HG03442 (cell line): ENCODE data around the gene MRPL50.
"Not testable (repeated sequence)": the region's sequence is repeated elsewhere in the genome, so short reads cannot be mapped to it uniquely, and the experiment has no call there.

Experiments
- ATAC-seq: cut with Tn5 transposase; IDR thresholded peaks from one replicate; pipeline ENCODE4 v1.9.1; 2021; ENCODE audit warnings: mild to moderate bottlenecking, moderate library complexity; ENCODE audit not compliant: unreplicated experiment

Gene MRPL50

GRCh38 chr9:101418518-101419430, 20.4 kb upstream of the MRPL50 start:
- no peak for ATAC-seq

DNA sequence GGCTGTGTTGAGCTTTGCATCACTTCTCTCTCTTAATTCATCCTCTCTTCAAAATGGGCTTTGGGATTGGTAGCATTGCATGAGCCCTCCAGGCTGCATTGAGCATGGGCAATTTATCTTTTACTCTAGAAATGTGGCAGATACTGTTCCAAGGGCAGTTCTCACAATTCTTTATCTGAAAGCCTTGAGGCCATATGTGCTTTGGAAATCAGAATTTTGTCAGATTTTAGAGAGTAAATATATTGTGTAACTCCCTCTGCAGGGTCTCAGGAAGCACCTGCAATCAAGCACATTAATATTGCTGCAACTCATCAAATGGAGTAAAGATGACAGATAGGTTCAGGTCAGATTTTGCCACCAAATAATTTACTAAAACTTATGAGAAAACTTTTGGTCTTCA, 19.6 kb upstream of the MRPL50 start:
- no peak for ATAC-seq

DNA sequence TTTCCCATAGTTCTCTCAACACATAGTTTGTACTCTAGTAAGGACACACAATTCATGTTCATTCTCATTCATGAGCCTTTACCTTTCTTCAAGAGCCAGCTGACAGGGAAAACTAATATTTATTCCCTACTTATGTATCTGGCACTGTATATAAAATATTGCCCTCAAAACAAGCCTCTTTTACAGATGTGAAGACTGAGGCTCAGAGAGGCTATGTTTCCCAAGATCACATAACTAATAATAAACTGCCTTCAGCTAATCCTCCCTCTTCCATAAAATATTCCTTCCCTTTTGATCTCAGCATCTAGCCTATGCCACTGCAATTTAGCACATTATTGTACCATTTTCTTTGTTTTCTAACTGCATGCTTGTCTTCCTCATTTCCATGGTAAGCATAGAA, 19.0 kb upstream of the MRPL50 start:
- ATAC-seq, result no peak

DNA sequence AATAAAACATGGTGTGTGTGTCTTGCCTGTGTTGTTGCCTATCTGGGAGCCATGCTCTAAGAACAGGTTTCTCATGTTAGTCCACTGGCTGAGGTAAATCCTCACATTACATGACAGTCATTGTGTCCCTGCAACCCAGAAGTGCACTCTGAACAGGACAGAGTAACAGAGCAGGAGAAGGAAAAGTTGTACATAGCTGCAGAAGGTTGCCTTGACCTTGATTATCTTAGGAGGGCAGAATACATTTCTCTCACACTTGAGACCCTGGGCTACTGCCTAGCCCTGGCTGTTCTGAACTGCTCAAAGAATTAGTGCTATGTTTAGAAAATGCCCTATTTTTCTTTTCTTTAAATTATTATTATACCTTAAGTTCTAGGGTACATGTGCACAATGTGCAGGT, 17.2 kb upstream of the MRPL50 start:
- no peak for ATAC-seq

GRCh38 chr9:101414839-101415238, 16.4 kb upstream of the MRPL50 start:
- no peak for ATAC-seq

DNA sequence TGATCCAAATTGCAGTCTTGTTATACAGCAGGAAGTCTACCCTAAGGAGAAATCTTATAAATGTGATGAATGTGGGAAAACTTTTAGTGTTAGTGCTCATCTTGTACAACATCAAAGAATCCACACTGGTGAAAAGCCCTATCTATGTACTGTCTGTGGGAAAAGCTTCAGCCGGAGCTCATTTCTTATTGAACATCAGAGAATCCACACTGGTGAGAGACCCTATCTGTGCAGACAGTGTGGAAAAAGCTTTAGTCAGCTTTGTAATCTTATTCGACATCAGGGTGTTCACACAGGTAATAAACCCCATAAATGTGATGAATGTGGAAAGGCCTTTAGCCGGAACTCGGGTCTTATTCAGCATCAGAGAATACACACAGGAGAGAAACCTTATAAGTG, 10.7 kb upstream of the MRPL50 start:
- ATAC-seq, result no peak

- ATAC-seq, result no peak
Observed at GRCh38 chr9:101408374-101409078, 10.1 kb upstream of the MRPL50 start.

GRCh38 chr9:101403516-101404285, 5.3 kb upstream of the MRPL50 start:
- ATAC-seq, result no peak

- ATAC-seq, result no peak
Observed at GRCh38 chr9:101400120-101400519, 1.7 kb upstream of the MRPL50 start.

DNA sequence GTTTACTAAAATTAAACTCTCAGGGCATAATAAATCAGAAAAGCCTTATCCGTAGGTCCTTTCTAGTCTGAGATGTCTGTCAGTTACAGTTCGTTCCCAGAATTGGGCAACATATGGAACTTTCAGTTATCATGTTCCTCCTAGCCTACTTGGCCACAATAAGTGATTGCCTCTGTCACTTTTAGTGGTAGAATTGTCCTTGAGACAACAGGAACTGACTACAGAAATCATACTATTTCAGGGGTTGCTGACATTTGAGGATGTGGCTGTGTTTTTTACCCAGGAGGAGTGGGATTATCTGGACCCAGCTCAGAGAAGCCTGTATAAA, 1.2 kb upstream of the MRPL50 start:
- no peak for ATAC-seq

DNA sequence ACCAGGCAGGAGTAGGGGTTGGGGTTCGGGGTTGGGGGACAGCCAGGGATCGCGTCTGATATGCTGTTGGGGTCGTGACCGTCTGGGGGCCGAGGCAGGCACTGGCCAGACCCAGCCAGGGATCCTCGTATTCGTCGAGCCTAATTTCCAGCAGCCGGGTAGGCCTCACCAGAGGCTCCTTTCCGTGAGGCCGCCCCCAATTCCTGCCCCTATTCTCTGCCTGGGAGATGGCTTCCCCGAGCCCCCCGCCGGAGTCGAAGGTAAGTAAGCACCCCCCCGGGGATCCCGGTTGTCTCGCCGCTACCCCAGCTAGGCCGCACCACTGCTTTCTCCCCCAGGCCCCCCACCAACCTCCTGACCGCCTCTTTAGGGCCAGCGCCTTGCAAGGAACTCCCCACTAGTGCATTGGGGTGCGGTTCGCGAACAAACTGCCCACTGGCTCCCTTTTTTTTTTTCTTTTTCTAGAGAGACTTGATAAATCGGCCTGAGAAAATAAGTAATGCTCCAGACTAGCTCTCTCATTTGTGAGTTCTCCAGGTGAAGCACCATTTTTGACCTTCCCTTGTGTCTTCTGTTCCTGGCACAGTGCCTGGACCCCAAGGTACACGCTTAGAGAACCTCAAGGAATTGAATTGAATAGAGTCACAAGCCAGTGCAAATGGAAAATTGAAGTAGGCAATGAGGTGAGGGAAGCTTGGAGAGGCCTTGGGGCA, 668 bp upstream of the MRPL50 start:
- ATAC-seq, result no peak

DNA sequence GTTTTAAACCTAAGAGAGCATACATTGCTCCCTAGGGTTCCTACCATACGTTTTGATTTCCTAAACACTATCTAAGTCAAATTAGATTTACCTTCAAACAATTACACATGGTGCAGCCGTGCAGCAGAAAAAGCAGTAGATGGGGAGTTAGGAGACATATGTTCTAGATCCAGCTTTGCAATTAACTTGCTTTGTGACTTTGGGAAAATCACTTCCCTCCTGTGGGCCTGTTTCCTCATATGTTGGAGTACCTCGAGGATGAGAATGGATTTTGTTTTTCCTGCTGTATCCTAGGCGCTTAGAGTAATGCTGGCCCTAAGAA, 711 bp downstream of the MRPL50 start:
- no peak for ATAC-seq

GRCh38 chr9:101394687-101395086, 3.7 kb downstream of the MRPL50 start:
- ATAC-seq, result no peak

- no peak for ATAC-seq
Observed at GRCh38 chr9:101393135-101393534, 5.3 kb downstream of the MRPL50 start.

- ATAC-seq, result no peak
Observed at GRCh38 chr9:101388507-101388993, 9.9 kb downstream of the MRPL50 start.

- ATAC-seq, result peak; percentile 63
Observed at GRCh38 chr9:101387871-101388506, 10.4 kb downstream of the MRPL50 start.

- ATAC-seq, result not testable (repeated sequence)
Observed at GRCh38 chr9:101384873-101385536, 13.4 kb downstream of the MRPL50 start, which contains the start of gene BAAT. BAAT (minus strand) TSS chr9:101385006; CDS start chr9:101371404, 13,602 bp downstream.

GRCh38 chr9:101383361-101383760, 15.1 kb downstream of the MRPL50 start:
- no peak for ATAC-seq

DNA sequence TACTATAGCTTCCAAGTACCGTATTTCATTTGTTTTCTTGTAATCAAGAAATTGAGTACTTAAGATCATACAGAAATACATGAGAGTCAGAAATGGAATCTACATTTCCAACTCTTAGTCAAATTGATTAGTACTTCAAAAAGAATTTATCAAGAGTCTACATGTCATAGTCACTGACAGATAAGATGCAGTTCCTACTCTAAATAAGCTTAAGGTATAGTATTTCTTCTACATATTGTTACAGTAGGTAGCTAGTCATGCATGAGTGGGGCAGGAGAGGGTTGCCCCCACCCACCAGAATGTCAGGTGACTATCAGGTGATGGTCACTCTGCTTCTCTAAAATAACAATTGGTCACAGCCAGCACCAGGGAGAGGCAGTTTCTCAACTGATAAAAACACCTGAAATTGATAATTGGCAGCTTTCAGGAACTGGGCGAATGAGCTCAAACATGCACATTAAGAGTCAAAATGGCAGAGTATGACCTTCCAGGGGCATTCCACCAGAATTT, 16.5 kb downstream of the MRPL50 start:
- ATAC-seq, result no peak

- ATAC-seq, result no peak
Observed at GRCh38 chr9:101381118-101381517, 17.3 kb downstream of the MRPL50 start.
